K562 (cell line): ENCODE data around the gene ADRB2. TPM values are rescaled to one million over a fixed set of nuclear protein-coding genes. Genes with fewer than 3 reads are reported as not detected.

Experiments used
- ARID1B ChIP-seq: fragments of 450-650 bp; IDR thresholded peaks from 2 replicates; pipeline ENCODE4 v1.6.1; 2016; ENCODE audit warnings: antibody characterized with exemption, mild to moderate bottlenecking, inconsistent platforms
- CC2D1A ChIP-seq: fragments of 450-650 bp; IDR thresholded peaks from 2 replicates; pipeline ENCODE4 v1.6.1; 2017; ENCODE audit warnings: mild to moderate bottlenecking
- CREB1 ChIP-seq, 2 experiments: sonication (generic) in 1 of 2; formaldehyde crosslinking in 1 of 2; IDR thresholded peaks; 2 replicates each; pipeline versions ENCODE4 v1.6.1 to v1.8.0; 2012 to 2022; ENCODE audit warnings: inconsistent platforms in 1 of 2, mild to moderate bottlenecking in 1 of 2, missing genetic modification reagents in 1 of 2, moderate library complexity in 1 of 2
- ELF2 ChIP-seq: fragments of 250-450 bp; sonication (Bioruptor Pico); IDR thresholded peaks from 2 replicates; pipeline ENCODE4 v1.5.0; 2021; ENCODE audit warnings: mild to moderate bottlenecking
- GTF3C2 ChIP-seq: IDR thresholded peaks from 3 replicates; pipeline ENCODE4 v1.6.1; 2011; ENCODE audit warnings: borderline replicate concordance, mild to moderate bottlenecking, moderate library complexity; ENCODE audit not compliant: insufficient read length; ENCODE audit errors: extremely low read depth
- KLF10 ChIP-seq: fragments of 250-450 bp; sonication (Bioruptor Pico); IDR thresholded peaks from 2 replicates; pipeline ENCODE4 v1.6.1; 2021; ENCODE audit warnings: matching md5 sums
- MCM2 ChIP-seq: fragments of 450-650 bp; IDR thresholded peaks from 2 replicates; pipeline ENCODE4 v1.6.1; 2017; ENCODE audit warnings: low read depth, mild to moderate bottlenecking
- MYC ChIP-seq, 2 experiments: fragments of 250-450 bp in 1 of 2; sonication (Bioruptor Pico) in 1 of 2; IDR thresholded peaks; 2 replicates each; pipeline versions ENCODE4 v1.5.1 to v1.6.1; 2012 to 2021; ENCODE audit warnings: low read depth in 2 of 2, borderline replicate concordance in 1 of 2, improper control_type of control experiment in 1 of 2, low read length in 1 of 2, mild to moderate bottlenecking in 1 of 2, moderate library complexity in 1 of 2
- NCOR1 ChIP-seq: fragments of 450-650 bp; IDR thresholded peaks from 2 replicates; pipeline ENCODE4 v1.6.1; 2016; ENCODE audit warnings: mild to moderate bottlenecking, moderate library complexity
- NFIX ChIP-seq: fragments of 250-450 bp; sonication (Bioruptor Pico); IDR thresholded peaks from 2 replicates; pipeline ENCODE4 v1.4.0; 2020; ENCODE audit warnings: low read depth, mild to moderate bottlenecking, moderate library complexity
- PHTF2 ChIP-seq: fragments of 250-450 bp; sonication (Bioruptor Pico); IDR thresholded peaks from 2 replicates; pipeline ENCODE4 v1.5.0; 2021; ENCODE audit warnings: mild to moderate bottlenecking
- POLR2A ChIP-seq: fragments of 450-650 bp; conservative IDR thresholded peaks from 2 replicates; pipeline ENCODE4 v1.6.1; 2016
- PTRF ChIP-seq: fragments of 450-650 bp; IDR thresholded peaks from 2 replicates; pipeline ENCODE4 v1.6.1; 2016; ENCODE audit warnings: mild to moderate bottlenecking, missing genetic modification characterization, missing compliant biosample characterization
- RFX1 ChIP-seq: fragments of 450-650 bp; IDR thresholded peaks from 2 replicates; pipeline ENCODE4 v1.6.1; 2016; ENCODE audit warnings: mild to moderate bottlenecking, moderate library complexity
- SIN3B ChIP-seq: fragments of 450-650 bp; IDR thresholded peaks from 2 replicates; pipeline ENCODE4 v1.6.1; 2017; ENCODE audit warnings: low read depth, mild to moderate bottlenecking, moderate library complexity
- SOX6 ChIP-seq: fragments of 450-650 bp; IDR thresholded peaks from 2 replicates; pipeline ENCODE4 v1.6.1; 2014; ENCODE audit warnings: mild to moderate bottlenecking
- SRF ChIP-seq, 2 experiments: fragments of 250-450, 450-650 bp in 1 of 2; sonication (Bioruptor Pico) in 1 of 2; sonication (generic) in 1 of 2; formaldehyde crosslinking; IDR thresholded peaks; 2 replicates each; pipeline versions ENCODE4 v1.5.0 to v1.5.1; 2020 to 2022; ENCODE audit warnings: mild to moderate bottlenecking in 1 of 2, missing genetic modification reagents in 1 of 2
- ZFX ChIP-seq: sonication (generic); formaldehyde crosslinking; IDR thresholded peaks from 2 replicates; pipeline ENCODE4 v1.8.0; 2022; ENCODE audit warnings: mild to moderate bottlenecking, missing genetic modification reagents, moderate library complexity
- ZNF184 ChIP-seq: sonication (generic); formaldehyde crosslinking; IDR thresholded peaks from 2 replicates; pipeline ENCODE4 v1.5.0; 2020; ENCODE audit warnings: missing genetic modification reagents
- ZNF217 ChIP-seq: sonication (generic); formaldehyde crosslinking; IDR thresholded peaks from 2 replicates; pipeline ENCODE4 v1.8.0; 2022; ENCODE audit warnings: mild to moderate bottlenecking, missing genetic modification reagents
- ZNF324 ChIP-seq: fragments of 250-450 bp; sonication (Bioruptor Pico); IDR thresholded peaks from 2 replicates; pipeline ENCODE4 v1.4.0; 2020; ENCODE audit warnings: mild to moderate bottlenecking
- ZNF384 ChIP-seq: IDR thresholded peaks from 2 replicates; pipeline ENCODE4 v1.6.1; 2012; ENCODE audit warnings: low read depth, low read length, improper control_type of control experiment
- polyA plus RNA-seq, 8 experiments: library from polyadenylated mRNA; depleted of rRNA in 4 of 8; stranded (reverse) in 5 of 8; unstranded in 3 of 8; fragments of >200 nt; fragmentation: Nextera tagmentation in 2 of 8; fragmentation: Illumina TruSeq in 1 of 8; extraction: Ambion mirVana in 2 of 8; extraction: Trizol in 1 of 8; gene quantifications; 2 replicates each; pipeline versions ENCODE4 v1.2.1 to v1.2.3, GENCODE V29; 2011 to 2014; ENCODE audit warnings: inconsistent platforms in 1 of 8, missing spikeins in 1 of 8
- total RNA-seq, 7 experiments: library from RNA; depleted of rRNA in 6 of 7; stranded (reverse); fragments of >200 nt in 6 of 7; fragmentation: Illumina TruSeq in 2 of 7; extraction: Trizol in 2 of 7; gene quantifications; 2 replicates each; pipeline versions ENCODE4 v1.2.1 to v1.2.3, GENCODE V29; 2011 to 2021; ENCODE audit warnings: low replicate concordance in 1 of 7
- TF ChIP-seq, protein P1 (sequence below): sonication (generic); IDR thresholded peaks from 2 replicates; pipeline ENCODE4 v1.6.1; 2016
- TF ChIP-seq, protein P2 (sequence below): sonication (generic); formaldehyde crosslinking; IDR thresholded peaks from 2 replicates; pipeline ENCODE4 v1.8.0; 2022; ENCODE audit warnings: missing genetic modification reagents, mild to moderate bottlenecking, borderline replicate concordance
- TF ChIP-seq, protein P3 (sequence below): fragments of 250-450 bp; sonication (Bioruptor Pico); IDR thresholded peaks from 2 replicates; pipeline ENCODE4 v1.4.0; 2020; ENCODE audit warnings: mild to moderate bottlenecking

The ADRB2 gene
- total and polyA plus RNA-seq, 9 of the 15 experiments (the other 6 are each of a cell fraction or from before 2014, with no cell fraction given), result 0.01 to 0.18 (median 0.04) TPM; not detected in 2

DNA sequence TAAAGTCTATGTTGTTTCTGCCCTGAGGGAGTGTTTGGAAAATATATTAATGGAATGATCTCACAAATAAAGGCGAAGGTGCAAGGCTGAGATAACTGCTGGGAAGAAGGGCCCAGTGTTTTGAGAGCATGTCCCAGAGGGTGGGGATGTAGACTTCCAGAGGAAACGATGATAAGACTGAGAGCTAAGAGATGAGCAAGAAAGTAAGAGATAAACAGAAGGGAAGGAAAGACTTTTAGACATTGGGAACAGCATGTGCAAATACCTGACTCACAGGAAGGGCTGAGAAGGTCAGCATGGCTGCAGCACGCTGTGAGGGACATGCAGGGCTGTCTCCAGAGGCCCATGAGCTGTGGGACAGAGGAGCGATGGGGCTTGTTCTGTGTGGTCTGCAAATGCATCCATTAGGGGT is 19.9 kb upstream of the ADRB2 start (continued):
- TF ChIP-seq ZFX, result peak; percentile 36
- peak; percentile 64 for TF ChIP-seq MYC (IDR thresholded peaks at IDR 0.05; ENCODE audit: low read depth, low read length)
- no peak for TF ChIP-seq MYC (CRISPR knock-in tag; IDR thresholded peaks at IDR 0.05; ENCODE audit: borderline replicate concordance, low read depth)
- no peak for TF ChIP-seq NFIX (CRISPR knock-in tag)
- no peak; the same call in 1 of the 2 replicates for TF ChIP-seq CC2D1A
- TF ChIP-seq POLR2A, result no peak
- no peak for TF ChIP-seq KLF10 (CRISPR knock-in tag)
- no peak for TF ChIP-seq PTRF (tag)
- no peak for TF ChIP-seq SRF (CRISPR knock-in tag; IDR thresholded peaks at IDR 0.05)
- no peak for TF ChIP-seq SIN3B
- TF ChIP-seq, protein P1, sequence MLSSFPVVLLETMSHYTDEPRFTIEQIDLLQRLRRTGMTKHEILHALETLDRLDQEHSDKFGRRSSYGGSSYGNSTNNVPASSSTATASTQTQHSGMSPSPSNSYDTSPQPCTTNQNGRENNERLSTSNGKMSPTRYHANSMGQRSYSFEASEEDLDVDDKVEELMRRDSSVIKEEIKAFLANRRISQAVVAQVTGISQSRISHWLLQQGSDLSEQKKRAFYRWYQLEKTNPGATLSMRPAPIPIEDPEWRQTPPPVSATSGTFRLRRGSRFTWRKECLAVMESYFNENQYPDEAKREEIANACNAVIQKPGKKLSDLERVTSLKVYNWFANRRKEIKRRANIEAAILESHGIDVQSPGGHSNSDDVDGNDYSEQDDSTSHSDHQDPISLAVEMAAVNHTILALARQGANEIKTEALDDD, result 0 out of 2 replicates have a peak, but pooled peaks have one; percentile 15
- TF ChIP-seq MCM2, result no peak
- TF ChIP-seq ARID1B, result peak; percentile 97
- no peak for TF ChIP-seq ZNF384
- no peak for TF ChIP-seq RFX1
- TF ChIP-seq, protein P2, sequence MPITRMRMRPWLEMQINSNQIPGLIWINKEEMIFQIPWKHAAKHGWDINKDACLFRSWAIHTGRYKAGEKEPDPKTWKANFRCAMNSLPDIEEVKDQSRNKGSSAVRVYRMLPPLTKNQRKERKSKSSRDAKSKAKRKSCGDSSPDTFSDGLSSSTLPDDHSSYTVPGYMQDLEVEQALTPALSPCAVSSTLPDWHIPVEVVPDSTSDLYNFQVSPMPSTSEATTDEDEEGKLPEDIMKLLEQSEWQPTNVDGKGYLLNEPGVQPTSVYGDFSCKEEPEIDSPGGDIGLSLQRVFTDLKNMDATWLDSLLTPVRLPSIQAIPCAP (CRISPR knock-in tag), result peak; percentile 22; the same call in 1 of the 2 replicates
- TF ChIP-seq PHTF2 (CRISPR knock-in tag), result no peak
- TF ChIP-seq CREB1 (IDR thresholded peaks at IDR 0.05), result no peak
- TF ChIP-seq CREB1 (CRISPR knock-in tag; IDR thresholded peaks at IDR 0.05), result no peak
- TF ChIP-seq, protein P3, sequence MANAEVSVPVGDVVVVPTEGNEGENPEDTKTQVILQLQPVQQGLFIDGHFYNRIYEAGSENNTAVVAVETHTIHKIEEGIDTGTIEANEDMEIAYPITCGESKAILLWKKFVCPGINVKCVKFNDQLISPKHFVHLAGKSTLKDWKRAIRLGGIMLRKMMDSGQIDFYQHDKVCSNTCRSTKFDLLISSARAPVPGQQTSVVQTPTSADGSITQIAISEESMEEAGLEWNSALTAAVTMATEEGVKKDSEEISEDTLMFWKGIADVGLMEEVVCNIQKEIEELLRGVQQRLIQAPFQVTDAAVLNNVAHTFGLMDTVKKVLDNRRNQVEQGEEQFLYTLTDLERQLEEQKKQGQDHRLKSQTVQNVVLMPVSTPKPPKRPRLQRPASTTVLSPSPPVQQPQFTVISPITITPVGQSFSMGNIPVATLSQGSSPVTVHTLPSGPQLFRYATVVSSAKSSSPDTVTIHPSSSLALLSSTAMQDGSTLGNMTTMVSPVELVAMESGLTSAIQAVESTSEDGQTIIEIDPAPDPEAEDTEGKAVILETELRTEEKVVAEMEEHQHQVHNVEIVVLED (CRISPR knock-in tag), result no peak
- no peak for TF ChIP-seq ELF2 (CRISPR knock-in tag)
- peak; percentile 89 for TF ChIP-seq NCOR1
- TF ChIP-seq ZNF324 (CRISPR knock-in tag), result no peak
- TF ChIP-seq ZNF217 (CRISPR knock-in tag), result no peak
- TF ChIP-seq ZNF184 (CRISPR knock-in tag), result no peak
- TF ChIP-seq GTF3C2, result no peak
- peak; percentile 90 for TF ChIP-seq SOX6
